T-cell (primary cell): ENCODE data around the gene ATXN2. TPM values are rescaled to one million over a fixed set of nuclear protein-coding genes. Genes with fewer than 3 reads are reported as not detected.
A peak's percentile ranks its signal among the peaks of the same experiment; 100 is the strongest.
"Not testable (repeated sequence)": the region's sequence is repeated elsewhere in the genome, so short reads cannot be mapped to it uniquely, and the experiment has no call there.

Experiments
- ATAC-seq, 4 experiments: fragments of 200-7000 bp in 3 of 4; fragments of 150-1000 bp in 1 of 4; cut with Tn5 transposase; replicated peaks in 1 of 4; 1 replicate in 3 of 4; 2 replicates in 1 of 4; pipeline ENCODE4 v1.10.0; 2021; ENCODE audit warnings: moderate library complexity in 3 of 4, mild to moderate bottlenecking in 2 of 4, moderate number of reproducible peaks in 1 of 4
- CTCF ChIA-PET, 2 donors: fragments of 300-600 bp; sonication (Branson Sonifier 250); formaldehyde crosslinking; loops; one replicate each; lab custom pipeline; 2022; ENCODE audit warnings: antibody characterized with exemption in 2 of 2; lab: Charles Lee
- POLR2A ChIA-PET, 2 donors: fragments of 300-600 bp; sonication (Branson Sonifier 250); formaldehyde crosslinking; loops; one replicate each; lab custom pipeline; 2022; ENCODE audit warnings: antibody characterized with exemption in 2 of 2; lab: Charles Lee
- DNase-seq, 35 experiments: peaks; one replicate each; pipeline versions ENCODE4 v3.0.0 to v3.0.0-alpha.2; 2013 to 2023
- H3K27ac ChIP-seq: one replicate; pipeline ENCODE4 v1.5.1; 2013; ENCODE audit warnings: low read length
- H3K27me3 ChIP-seq, 2 experiments: replicated peaks in 1 of 2; 1 replicate in 1 of 2; 2 replicates in 1 of 2; pipeline versions ENCODE4 v1.6.1 to v1.7.0; 2013; ENCODE audit warnings: low read length in 1 of 2, mixed read lengths in 1 of 2; ENCODE audit not compliant: control insufficient read depth in 2 of 2, insufficient read depth in 2 of 2; ENCODE audit errors: extremely low read depth in 1 of 2
- H3K36me3 ChIP-seq, 2 donors: 1 replicate in 1 of 2; 2 replicates in 1 of 2; pipeline versions ENCODE4 v1.6.1 to v1.7.0; 2013; ENCODE audit warnings: low read length in 1 of 2; ENCODE audit not compliant: control insufficient read depth in 2 of 2, insufficient read depth in 1 of 2; ENCODE audit errors: extremely low read depth in 1 of 2
- H3K4me1 ChIP-seq, 2 experiments: 1 replicate in 1 of 2; 2 replicates in 1 of 2; pipeline versions ENCODE4 v1.6.1 to v1.7.0; 2013; ENCODE audit warnings: low read length in 2 of 2, mixed read lengths in 1 of 2; ENCODE audit not compliant: insufficient read depth in 2 of 2, control insufficient read depth in 1 of 2; ENCODE audit errors: extremely low read depth in 1 of 2
- H3K4me3 ChIP-seq, 2 donors: 1 replicate in 1 of 2; 2 replicates in 1 of 2; pipeline versions ENCODE4 v1.5.1 to v1.7.0; 2013; ENCODE audit warnings: mild to moderate bottlenecking in 2 of 2, low read length in 1 of 2, moderate library complexity in 1 of 2; ENCODE audit not compliant: control insufficient read depth in 1 of 2; ENCODE audit errors: extremely low read depth in 1 of 2
- H3K9me3 ChIP-seq: 2 replicates; pipeline ENCODE4 v1.7.0; 2013
- H3K27ac Mint-ChIP-seq, 2 donors: one replicate each; pipeline ENCODE4 v1.8.0; 2020 to 2021; ENCODE audit warnings: mild to moderate bottlenecking in 2 of 2, mixed read lengths in 2 of 2
- H3K27me3 Mint-ChIP-seq, 2 donors: one replicate each; pipeline ENCODE4 v1.8.0; 2021 to 2022; ENCODE audit warnings: mixed read lengths in 2 of 2
- H3K36me3 Mint-ChIP-seq: one replicate; pipeline ENCODE4 v1.8.0; 2021; ENCODE audit warnings: mixed read lengths
- H3K4me1 Mint-ChIP-seq, 3 donors: one replicate each; pipeline ENCODE4 v1.8.0; 2020 to 2022; ENCODE audit warnings: mixed read lengths in 3 of 3, mild to moderate bottlenecking in 1 of 3
- H3K4me3 Mint-ChIP-seq, 3 donors: one replicate each; pipeline ENCODE4 v1.8.0; 2020 to 2022; ENCODE audit warnings: mild to moderate bottlenecking in 3 of 3, mixed read lengths in 3 of 3, moderate library complexity in 3 of 3
- H3K9me3 Mint-ChIP-seq, 3 donors: one replicate each; pipeline ENCODE4 v1.8.0; 2020 to 2022; ENCODE audit warnings: mixed read lengths in 3 of 3
- WGBS: methylation state at CpG from one replicate; pipeline ENCODE4 v1.1.5; 2013; ENCODE audit warnings: missing lambda C conversion rate; ENCODE audit not compliant: insufficient coverage; 5-methylcytosine and 5-hydroxymethylcytosine counted together
- total RNA-seq, 35 experiments: library from RNA in 6 of 35; stranded (reverse) in 6 of 35; fragments of 120-200 nt in 1 of 35; gene quantifications; one replicate each; pipeline versions ENCODE4 v1.2.1 to v1.2.4 and lab custom pipeline; 2013 to 2026

ATXN2 gene
- total RNA-seq, 5 donors from 2014 or later (not counting 1 experiment from before 2014, with no cell fraction given) = 48.6 to 54.0 (median 50.3) TPM

DNA sequence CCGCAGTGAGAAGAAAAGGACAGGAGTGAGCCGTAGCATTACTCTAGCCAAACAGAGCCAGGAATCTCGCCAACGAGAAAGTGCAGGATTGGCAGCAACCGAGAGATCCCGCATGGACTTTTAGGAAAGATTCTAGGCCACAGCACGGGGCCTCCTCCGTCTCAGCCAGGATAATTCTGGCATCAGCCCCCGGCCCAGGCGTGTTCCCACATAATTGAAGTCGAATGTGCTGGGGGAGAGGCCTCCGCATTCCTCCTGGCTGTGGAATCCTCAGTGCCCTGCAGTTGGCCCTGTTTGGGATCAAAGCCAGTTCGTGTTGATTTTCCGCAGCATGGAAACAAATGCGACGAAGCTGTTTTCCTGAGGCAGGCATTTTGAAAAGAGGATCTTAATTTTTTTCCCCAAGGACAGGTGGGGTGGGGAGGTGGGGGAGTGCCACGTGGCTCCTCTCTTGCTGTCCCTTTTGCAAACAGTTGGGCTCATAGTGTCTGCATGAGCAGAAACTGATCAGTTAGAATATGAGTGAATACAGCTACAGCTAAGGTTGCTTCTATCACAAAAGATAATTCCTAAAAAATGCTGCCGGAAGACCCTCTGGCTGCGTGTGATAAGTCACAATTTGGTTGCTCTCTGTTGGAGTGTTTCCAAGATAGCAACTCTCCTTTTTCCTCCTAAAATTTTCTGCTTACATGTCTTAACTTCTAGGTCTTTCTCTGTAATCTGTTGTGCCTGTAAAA is 37.3 kb upstream of the ATXN2 start:
- no peaks in the 10 kb centered on the region for H3K4me1 ChIP-seq
- DNase-seq (no peak), ATAC-seq (no peak)
- H3K36me3 ChIP-seq = peaks cover 0 to under 1% of the 10 kb centered on the region in 2 donors
- H3K4me3 ChIP-seq = no peak overlapping the region
- Mint-ChIP-seq H3K4me1 (no peaks in the 10 kb centered on the region), H3K4me3 (no peak overlapping the region), H3K36me3 (peaks cover 6% of the 10 kb centered on the region), H3K27ac (no peak overlapping the region), H3K27me3 (no peaks in the 10 kb centered on the region), H3K9me3 (no peaks in the 10 kb centered on the region)
- POLR2A ChIA-PET = interaction anchor here in 1 of 2 donors (0.5 kb wide), 1 partner anchor 83 kb away, joined by 4 read pairs; no protein-coding TSS in a partner anchor
- H3K27ac ChIP-seq = no peak overlapping the region
- H3K27me3 ChIP-seq = no peaks in the 10 kb centered on the region
- H3K9me3 ChIP-seq = no peaks in the 10 kb centered on the region
- CTCF ChIA-PET = no interaction called here
- 97% methylated on average over 16 of the region's 19 CpGs for WGBS

DNA sequence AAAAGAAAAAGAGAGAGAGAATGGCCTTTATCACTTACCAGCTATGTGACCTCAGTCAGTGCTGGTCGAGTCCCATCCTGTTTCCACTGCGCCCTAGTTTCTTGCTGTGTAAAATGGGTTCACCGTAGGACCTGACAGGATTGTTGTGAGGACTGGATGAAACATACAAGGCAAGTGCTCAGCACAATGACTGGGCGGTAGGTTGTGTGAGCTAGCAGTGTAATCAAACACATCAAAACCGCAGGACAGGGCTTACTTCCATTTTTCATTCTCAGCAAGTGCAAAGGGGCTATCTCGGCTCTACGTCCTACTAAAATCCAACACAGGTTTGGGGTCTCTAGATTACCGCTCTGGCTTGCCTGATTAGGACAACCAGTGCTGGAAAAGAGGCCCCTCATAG is 36.4 kb upstream of the ATXN2 start:
- H3K27ac Mint-ChIP-seq = no peak overlapping the region
- no peak overlapping the region for H3K27ac ChIP-seq
- peak in 1 of 4 experiments; percentile 19 for ATAC-seq
- WGBS = 48% methylated on average over 6 of the region's 8 CpGs
- H3K27me3 Mint-ChIP-seq = no peaks in the 10 kb centered on the region
- no peaks in the 10 kb centered on the region for H3K36me3 ChIP-seq
- H3K9me3 ChIP-seq = no peaks in the 10 kb centered on the region
- POLR2A ChIA-PET = no interaction called here
- H3K27me3 ChIP-seq = no peaks in the 10 kb centered on the region
- H3K4me3 Mint-ChIP-seq = no peak overlapping the region
- peaks cover 6% of the 10 kb centered on the region for H3K36me3 Mint-ChIP-seq
- H3K4me1 Mint-ChIP-seq = no peaks in the 10 kb centered on the region
- no peaks in the 10 kb centered on the region for H3K4me1 ChIP-seq
- no peaks in the 10 kb centered on the region for H3K9me3 Mint-ChIP-seq
- CTCF ChIA-PET = interaction anchor here in 1 of 2 donors (0.6 kb wide), 1 partner anchor 125 kb away, joined by 3 read pairs; no protein-coding TSS in a partner anchor
- H3K4me3 ChIP-seq = no peak overlapping the region
- no peak for DNase-seq

DNA sequence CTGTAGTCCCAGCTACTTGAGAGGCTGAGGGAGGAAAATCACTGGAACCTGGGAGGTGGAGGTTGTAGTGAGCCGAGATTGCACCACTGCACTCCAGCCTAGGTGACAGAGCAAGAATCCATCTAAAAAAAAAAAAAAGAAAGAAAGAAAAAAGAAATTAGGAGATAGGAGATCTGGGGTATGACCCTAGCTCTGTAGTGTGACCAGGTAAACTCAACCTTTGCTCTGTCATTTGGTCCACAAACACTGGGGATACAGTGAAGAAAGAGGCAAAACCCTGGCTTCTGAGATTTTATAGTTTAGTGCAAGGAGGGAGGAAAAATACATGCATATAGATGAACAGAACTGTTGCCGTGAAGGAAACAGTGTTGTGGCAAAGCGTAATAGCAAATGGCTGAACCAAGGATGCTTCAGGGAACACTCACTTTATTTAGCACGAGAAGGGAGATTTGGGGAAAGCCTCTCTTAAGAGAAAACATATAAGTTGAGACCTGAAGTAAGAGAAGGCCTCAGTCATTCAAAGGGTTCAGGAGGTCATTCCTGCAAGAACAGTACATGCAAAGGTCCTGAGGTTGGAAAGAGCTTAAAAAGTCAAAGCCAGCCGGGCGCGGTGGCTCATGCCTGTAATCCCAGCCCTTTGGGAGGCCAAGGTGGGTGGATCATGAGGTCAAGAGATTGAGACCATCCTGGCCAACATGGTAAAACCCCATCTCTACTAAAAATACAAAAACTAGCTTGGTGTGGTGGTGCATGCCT is 29.6 kb upstream of the ATXN2 start:
- no peaks in the 10 kb centered on the region for H3K36me3 ChIP-seq
- Mint-ChIP-seq H3K9me3 (no peaks in the 10 kb centered on the region), H3K27ac (no peak overlapping the region), H3K36me3 (no peaks in the 10 kb centered on the region), H3K4me3 (no peak overlapping the region), H3K27me3 (no peaks in the 10 kb centered on the region), H3K4me1 (no peaks in the 10 kb centered on the region)
- 95% methylated on average over 4 of the region's 7 CpGs for WGBS
- POLR2A ChIA-PET = no interaction called here
- no peaks in the 10 kb centered on the region for H3K4me1 ChIP-seq
- H3K9me3 ChIP-seq = no peaks in the 10 kb centered on the region
- no peaks in the 10 kb centered on the region for H3K27me3 ChIP-seq
- DNase-seq (no peak), ATAC-seq (no peak)
- H3K4me3 ChIP-seq = no peak overlapping the region
- CTCF ChIA-PET = interaction anchor here in 1 of 2 donors (0.6 kb wide), 1 partner anchor 105 kb away, joined by 3 read pairs; no protein-coding TSS in a partner anchor
- no peak overlapping the region for H3K27ac ChIP-seq

DNA sequence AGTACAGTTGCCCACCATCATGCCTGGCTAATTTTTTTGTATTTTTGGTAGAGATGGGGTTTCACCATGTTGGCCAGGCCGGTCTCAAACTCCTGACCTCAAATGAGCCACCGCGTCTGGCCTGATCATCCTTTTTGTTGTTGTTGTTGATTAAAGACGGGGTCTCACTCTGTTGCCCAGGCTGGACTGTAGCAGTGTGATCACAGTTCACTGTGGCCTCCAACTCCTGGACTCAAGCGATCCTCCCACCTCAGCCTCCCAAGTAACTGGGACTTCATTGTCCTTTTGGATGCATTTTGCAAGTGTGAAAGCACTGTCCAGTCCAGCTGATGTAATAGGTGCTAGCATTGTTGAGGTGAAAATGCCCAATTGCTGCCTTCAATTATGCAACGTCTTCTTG is 27.1 kb upstream of the ATXN2 start:
- POLR2A ChIA-PET = interaction anchor here in 1 of 2 donors (0.5 to 0.6 kb wide), 2 partner anchors 12 to 242 kb away, joined by 3 to 5 read pairs; no protein-coding TSS in a partner anchor
- CTCF ChIA-PET = interaction anchor here in 1 of 2 donors (0.6 kb wide), 1 partner anchor 1340 kb away, joined by 5 read pairs; no protein-coding TSS in a partner anchor

DNA sequence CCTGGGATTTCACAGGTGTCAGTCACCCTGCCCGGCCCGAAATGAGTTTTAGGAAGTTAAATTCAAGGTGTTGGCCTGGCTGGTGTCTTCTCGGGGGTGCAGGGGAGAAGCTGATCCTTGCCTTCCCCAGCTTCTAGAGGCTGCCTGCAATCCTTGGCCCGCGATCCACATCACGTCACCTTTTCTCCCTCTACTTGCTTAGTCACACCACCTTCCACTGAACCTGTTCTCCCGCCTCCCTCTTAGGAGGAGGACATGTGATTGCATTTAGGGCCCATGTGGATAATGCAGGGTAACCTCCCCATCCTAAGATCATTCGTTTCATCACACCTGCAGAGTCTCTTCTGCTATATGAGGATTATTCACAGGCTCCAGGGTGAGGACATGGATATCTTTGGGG is 25.4 kb upstream of the ATXN2 start:
- Histone ChIP-seq H3K9me3 (no peaks in the 10 kb centered on the region), H3K36me3 (no peaks in the 10 kb centered on the region), H3K4me3 (no peak overlapping the region), H3K27me3 (no peaks in the 10 kb centered on the region), H3K27ac (no peak overlapping the region), H3K4me1 (no peaks in the 10 kb centered on the region)
- DNase-seq (no peak), ATAC-seq (no peak)
- no peaks in the 10 kb centered on the region for H3K27me3 Mint-ChIP-seq
- CTCF ChIA-PET = no interaction called here
- no peaks in the 10 kb centered on the region for H3K9me3 Mint-ChIP-seq
- POLR2A ChIA-PET = interaction anchor here in 1 of 2 donors (0.6 kb wide), 1 partner anchor 1573 kb away, joined by 4 read pairs; no protein-coding TSS in a partner anchor
- whole genome bisulfite sequencing = no CpG with 5 or more reads among the region's 8 CpGs
- H3K27ac Mint-ChIP-seq = no peak overlapping the region
- no peaks in the 10 kb centered on the region for H3K4me1 Mint-ChIP-seq
- H3K36me3 Mint-ChIP-seq = no peaks in the 10 kb centered on the region
- no peak overlapping the region for H3K4me3 Mint-ChIP-seq

More for the DNA sequence above, 27.1 kb upstream of the ATXN2 start:
- no peak for ATAC-seq
- no peaks in the 10 kb centered on the region for H3K27me3 Mint-ChIP-seq
- H3K9me3 Mint-ChIP-seq = no peaks in the 10 kb centered on the region
- 93% methylated on average over 2 of the region's 6 CpGs for WGBS
- Histone ChIP-seq H3K4me3 (no peak overlapping the region), H3K9me3 (no peaks in the 10 kb centered on the region), H3K36me3 (no peaks in the 10 kb centered on the region), H3K27ac (no peak overlapping the region), H3K4me1 (no peaks in the 10 kb centered on the region), H3K27me3 (no peaks in the 10 kb centered on the region)
- no peaks in the 10 kb centered on the region for H3K36me3 Mint-ChIP-seq
- H3K4me3 Mint-ChIP-seq = no peak overlapping the region
- no peak overlapping the region for H3K27ac Mint-ChIP-seq
- no peaks in the 10 kb centered on the region for H3K4me1 Mint-ChIP-seq
- no peak for DNase-seq

DNA sequence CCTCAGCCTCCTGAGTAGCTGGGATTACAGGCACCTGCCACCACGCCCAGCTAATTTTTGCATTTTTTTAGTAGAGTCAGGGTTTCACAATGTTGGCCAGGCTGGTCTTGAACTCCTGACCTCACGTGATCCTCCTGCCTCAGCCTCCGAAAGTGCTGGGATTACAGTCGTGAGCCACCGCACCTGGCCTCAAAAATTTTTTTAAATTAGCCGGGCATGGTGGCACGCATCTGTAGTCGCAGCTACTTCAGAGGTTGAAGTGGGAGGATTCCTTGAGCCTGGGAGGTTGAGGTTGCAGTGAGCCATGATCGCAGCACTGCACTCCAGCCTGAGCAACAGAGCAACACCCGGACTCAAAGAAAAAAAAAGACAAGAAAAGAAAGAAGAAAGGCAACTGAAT is 18.7 kb upstream of the ATXN2 start:
- H3K27ac ChIP-seq, H3K4me1 Mint-ChIP-seq, DNase-seq, H3K4me1 ChIP-seq, H3K36me3 ChIP-seq, H3K27ac Mint-ChIP-seq, H3K4me3 ChIP-seq, H3K27me3 ChIP-seq, ATAC-seq, H3K9me3 Mint-ChIP-seq, H3K4me3 Mint-ChIP-seq, H3K36me3 Mint-ChIP-seq, H3K9me3 ChIP-seq, H3K27me3 Mint-ChIP-seq, POLR2A ChIA-PET: not testable (repeated sequence)
- WGBS = 89% methylated on average over 5 of the region's 10 CpGs
- CTCF ChIA-PET = interaction anchor here in 1 of 2 donors (0.6 kb wide), 1 partner anchor 100 kb away, joined by 4 read pairs; no protein-coding TSS in a partner anchor
